Activated CD4-positive, alpha-beta memory T cell treated with anti-CD3 and anti-CD28 coated beads, Interleukin-2, amount 10 ng/mL, durations not matched to agents 7 days and 5 days (primary cell): ENCODE data around the gene ANKRD31. TPM values are rescaled to one million over a fixed set of nuclear protein-coding genes. Genes with fewer than 3 reads are reported as not detected.
"Not testable (repeated sequence)": the region's sequence is repeated elsewhere in the genome, so short reads cannot be mapped to it uniquely, and the experiment has no call there.

ENCODE experiments used
- CTCF ChIA-PET: fragments of 350-600 bp; sonication (Branson Sonifier 250); formaldehyde crosslinking; loops from one replicate; lab custom pipeline; 2021; ENCODE audit warnings: antibody characterized with exemption, inconsistent platforms; lab: Charles Lee
- POLR2A ChIA-PET: fragments of 350-600 bp; sonication (Branson Sonifier 250); formaldehyde crosslinking; loops from one replicate; lab custom pipeline; 2021; ENCODE audit warnings: antibody characterized with exemption; lab: Charles Lee
- DNase-seq: peaks from one replicate; pipeline ENCODE4 v3.0.0-alpha.2; 2020
- H3K27ac Mint-ChIP-seq: one replicate; pipeline ENCODE4 v1.8.0; 2021; ENCODE audit warnings: mild to moderate bottlenecking, mixed read lengths
- H3K27me3 Mint-ChIP-seq: one replicate; pipeline ENCODE4 v1.8.0; 2021; ENCODE audit warnings: mixed read lengths
- H3K36me3 Mint-ChIP-seq: one replicate; pipeline ENCODE4 v1.8.0; 2021; ENCODE audit warnings: low read depth, mixed read lengths
- H3K4me1 Mint-ChIP-seq: one replicate; pipeline ENCODE4 v1.8.0; 2021; ENCODE audit warnings: mixed read lengths
- H3K4me3 Mint-ChIP-seq: one replicate; pipeline ENCODE4 v1.8.0; 2021; ENCODE audit warnings: mild to moderate bottlenecking, mixed read lengths
- H3K9me3 Mint-ChIP-seq: one replicate; pipeline ENCODE4 v1.8.0; 2021; ENCODE audit warnings: mixed read lengths
- total RNA-seq, 2 experiments: library from RNA; stranded (reverse); gene quantifications; one replicate each; pipeline ENCODE4 v1.2.3, GENCODE V29; 2021

The ANKRD31 gene
- total RNA-seq, 2 experiments from 2014 or later = 0.05 to 0.18 TPM

GRCh38 chr5:75214409-75214808 is 22.3 kb downstream of the ANKRD31 start:
- ChIA-PET CTCF (no interaction called here), POLR2A (no interaction called here)
- H3K27me3 Mint-ChIP-seq = peaks cover 2% of the 10 kb centered on the region
- peaks cover 6% of the 10 kb centered on the region for H3K36me3 Mint-ChIP-seq
- no peak overlapping the region for H3K27ac Mint-ChIP-seq
- no peaks in the 10 kb centered on the region for H3K4me1 Mint-ChIP-seq
- peaks cover 3% of the 10 kb centered on the region for H3K9me3 Mint-ChIP-seq
- DNase-seq = no peak
- no peak overlapping the region for H3K4me3 Mint-ChIP-seq

- POLR2A ChIA-PET = no interaction called here
- DNase-seq = no peak
- Mint-ChIP-seq H3K27ac (no peak overlapping the region), H3K9me3 (no peaks in the 10 kb centered on the region), H3K27me3 (no peaks in the 10 kb centered on the region), H3K36me3 (no peaks in the 10 kb centered on the region), H3K4me3 (no peak overlapping the region), H3K4me1 (no peaks in the 10 kb centered on the region)
- CTCF ChIA-PET = no interaction called here
Measured at GRCh38 chr5:75203604-75204003, 33.1 kb downstream of the ANKRD31 start.

- no peaks in the 10 kb centered on the region for H3K27me3 Mint-ChIP-seq
- H3K4me3 Mint-ChIP-seq = no peak overlapping the region
- no peak for DNase-seq
- ChIA-PET CTCF (no interaction called here), POLR2A (no interaction called here)
- no peak overlapping the region for H3K27ac Mint-ChIP-seq
- no peaks in the 10 kb centered on the region for H3K36me3 Mint-ChIP-seq
- H3K4me1 Mint-ChIP-seq = no peaks in the 10 kb centered on the region
- H3K9me3 Mint-ChIP-seq = no peaks in the 10 kb centered on the region
Measured at GRCh38 chr5:75202935-75203334, 33.7 kb downstream of the ANKRD31 start.

GRCh38 chr5:75200776-75201175 is 35.9 kb downstream of the ANKRD31 start:
- Mint-ChIP-seq H3K27ac (no peak overlapping the region), H3K36me3 (no peaks in the 10 kb centered on the region), H3K27me3 (no peaks in the 10 kb centered on the region), H3K4me1 (no peaks in the 10 kb centered on the region), H3K9me3 (no peaks in the 10 kb centered on the region), H3K4me3 (no peak overlapping the region)
- POLR2A ChIA-PET = no interaction called here
- CTCF ChIA-PET = no interaction called here
- DNase-seq = no peak

- no peaks in the 10 kb centered on the region for H3K36me3 Mint-ChIP-seq
- no peaks in the 10 kb centered on the region for H3K9me3 Mint-ChIP-seq
- no peak overlapping the region for H3K27ac Mint-ChIP-seq
- CTCF ChIA-PET = no interaction called here
- no peak overlapping the region for H3K4me3 Mint-ChIP-seq
- H3K27me3 Mint-ChIP-seq = no peaks in the 10 kb centered on the region
- POLR2A ChIA-PET = no interaction called here
- no peaks in the 10 kb centered on the region for H3K4me1 Mint-ChIP-seq
- no peak for DNase-seq
Measured at GRCh38 chr5:75199946-75200345, 36.7 kb downstream of the ANKRD31 start.

- Mint-ChIP-seq H3K9me3 (no peaks in the 10 kb centered on the region), H3K4me1 (no peaks in the 10 kb centered on the region), H3K27ac (no peak overlapping the region), H3K27me3 (no peaks in the 10 kb centered on the region), H3K36me3 (no peaks in the 10 kb centered on the region), H3K4me3 (no peak overlapping the region)
- ChIA-PET CTCF (no interaction called here), POLR2A (no interaction called here)
- no peak for DNase-seq
Measured at GRCh38 chr5:75199071-75199470, 37.6 kb downstream of the ANKRD31 start.

GRCh38 chr5:75197745-75198144 is 38.9 kb downstream of the ANKRD31 start:
- CTCF ChIA-PET = no interaction called here
- Mint-ChIP-seq H3K4me1 (no peaks in the 10 kb centered on the region), H3K27me3 (no peaks in the 10 kb centered on the region), H3K36me3 (no peaks in the 10 kb centered on the region), H3K4me3 (no peak overlapping the region), H3K9me3 (no peaks in the 10 kb centered on the region), H3K27ac (no peak overlapping the region)
- POLR2A ChIA-PET = no interaction called here
- no peak for DNase-seq

- Mint-ChIP-seq H3K27me3 (no peaks in the 10 kb centered on the region), H3K36me3 (no peaks in the 10 kb centered on the region), H3K4me1 (no peaks in the 10 kb centered on the region), H3K9me3 (no peaks in the 10 kb centered on the region), H3K4me3 (no peak overlapping the region), H3K27ac (no peak overlapping the region)
- no peak for DNase-seq
- ChIA-PET CTCF (no interaction called here), POLR2A (no interaction called here)
Measured at GRCh38 chr5:75192804-75193203, 43.9 kb downstream of the ANKRD31 start.

GRCh38 chr5:75192264-75192663 is 44.4 kb downstream of the ANKRD31 start:
- H3K27me3 Mint-ChIP-seq = no peaks in the 10 kb centered on the region
- no peak overlapping the region for H3K27ac Mint-ChIP-seq
- POLR2A ChIA-PET = no interaction called here
- no peaks in the 10 kb centered on the region for H3K9me3 Mint-ChIP-seq
- H3K36me3 Mint-ChIP-seq = no peaks in the 10 kb centered on the region
- CTCF ChIA-PET = no interaction called here
- H3K4me3 Mint-ChIP-seq = no peak overlapping the region
- no peaks in the 10 kb centered on the region for H3K4me1 Mint-ChIP-seq
- DNase-seq = no peak

- Mint-ChIP-seq H3K4me1 (no peaks in the 10 kb centered on the region), H3K27me3 (no peaks in the 10 kb centered on the region), H3K9me3 (no peaks in the 10 kb centered on the region), H3K4me3 (no peak overlapping the region), H3K27ac (no peak overlapping the region), H3K36me3 (no peaks in the 10 kb centered on the region)
- DNase-seq = no peak
- POLR2A ChIA-PET = no interaction called here
- CTCF ChIA-PET = no interaction called here
Measured at GRCh38 chr5:75190227-75190626, 46.5 kb downstream of the ANKRD31 start.

- CTCF ChIA-PET = interaction anchor here (0.6 kb wide), 1 partner anchor 406 kb away, joined by 3 read pairs; no protein-coding TSS in a partner anchor
- H3K27ac Mint-ChIP-seq = no peak overlapping the region
- no peaks in the 10 kb centered on the region for H3K4me1 Mint-ChIP-seq
- no peak overlapping the region for H3K4me3 Mint-ChIP-seq
- DNase-seq = no peak
- H3K9me3 Mint-ChIP-seq = no peaks in the 10 kb centered on the region
- H3K36me3 Mint-ChIP-seq = no peaks in the 10 kb centered on the region
- POLR2A ChIA-PET = no interaction called here
- no peaks in the 10 kb centered on the region for H3K27me3 Mint-ChIP-seq
Measured at GRCh38 chr5:75189353-75189752, 47.3 kb downstream of the ANKRD31 start.

GRCh38 chr5:75185763-75186162 is 50.9 kb downstream of the ANKRD31 start:
- POLR2A ChIA-PET = no interaction called here
- Mint-ChIP-seq H3K9me3 (no peaks in the 10 kb centered on the region), H3K4me1 (no peaks in the 10 kb centered on the region), H3K36me3 (no peaks in the 10 kb centered on the region), H3K27ac (no peak overlapping the region), H3K4me3 (no peak overlapping the region), H3K27me3 (no peaks in the 10 kb centered on the region)
- CTCF ChIA-PET = interaction anchor here (0.6 kb wide), 1 partner anchor 1340 kb away, joined by 3 read pairs; no protein-coding TSS in a partner anchor
- DNase-seq = no peak

- H3K9me3 Mint-ChIP-seq, CTCF ChIA-PET, H3K27me3 Mint-ChIP-seq, H3K27ac Mint-ChIP-seq, POLR2A ChIA-PET, DNase-seq, H3K4me1 Mint-ChIP-seq, H3K4me3 Mint-ChIP-seq, H3K36me3 Mint-ChIP-seq: not testable (repeated sequence)
Measured at GRCh38 chr5:75176009-75176408, 60.7 kb downstream of the ANKRD31 start.

GRCh38 chr5:75174872-75175271 is 61.8 kb downstream of the ANKRD31 start:
- H3K27ac Mint-ChIP-seq, DNase-seq, H3K4me1 Mint-ChIP-seq, H3K4me3 Mint-ChIP-seq, POLR2A ChIA-PET, H3K36me3 Mint-ChIP-seq, H3K9me3 Mint-ChIP-seq, H3K27me3 Mint-ChIP-seq, CTCF ChIA-PET: not testable (repeated sequence)
